Cerebellar nuclear complex (tissue), 1 donor: ENCODE data around the gene CRYGN.

Experiments
- DNase-seq, 2 experiments: peaks; one replicate each; lab custom pipeline; 2025; lab: John Stamatoyannopoulos, UW

Gene CRYGN

GRCh38 chr7:151391358-151391730 is 48.6 kb downstream of the CRYGN start:
- no peak for DNase-seq

GRCh38 chr7:151390598-151391357 is 49.2 kb downstream of the CRYGN start:
- DNase-seq: no peak

GRCh38 chr7:151389768-151390597 is 50.0 kb downstream of the CRYGN start:
- no peak for DNase-seq

DNA sequence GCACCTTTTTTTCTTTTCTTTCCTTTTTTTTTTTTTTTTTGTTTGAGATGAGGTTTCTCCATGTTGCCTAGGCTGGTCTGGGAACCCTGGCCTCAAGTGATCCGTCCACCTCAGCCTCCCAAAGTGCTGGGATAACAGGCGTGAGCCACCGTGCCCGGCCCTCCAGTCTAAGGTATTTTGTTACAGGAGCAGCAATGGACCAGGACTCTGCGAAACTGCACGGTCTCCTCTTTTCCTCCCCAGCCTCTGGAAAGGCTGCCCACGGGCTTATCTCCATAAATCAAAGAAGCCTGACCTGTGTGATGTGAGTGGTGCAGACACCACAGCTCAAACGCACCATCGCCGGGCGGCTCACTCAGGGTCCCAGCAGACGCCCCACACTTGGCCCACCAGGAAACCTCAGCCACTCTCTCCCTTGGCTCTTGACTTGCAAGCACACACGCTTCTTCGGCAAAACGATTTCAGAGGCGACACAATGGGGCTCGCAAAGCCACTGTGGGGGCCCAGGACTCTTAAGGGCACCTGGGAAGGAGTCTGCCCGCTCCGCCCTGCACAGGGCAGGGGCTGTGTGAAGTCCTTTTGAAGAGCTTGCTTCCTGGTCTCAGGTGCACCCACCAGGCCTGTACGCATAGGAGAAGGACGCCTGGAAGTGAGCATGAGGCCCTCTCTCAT is 50.7 kb downstream of the CRYGN start:
- DNase-seq: no peak

DNA sequence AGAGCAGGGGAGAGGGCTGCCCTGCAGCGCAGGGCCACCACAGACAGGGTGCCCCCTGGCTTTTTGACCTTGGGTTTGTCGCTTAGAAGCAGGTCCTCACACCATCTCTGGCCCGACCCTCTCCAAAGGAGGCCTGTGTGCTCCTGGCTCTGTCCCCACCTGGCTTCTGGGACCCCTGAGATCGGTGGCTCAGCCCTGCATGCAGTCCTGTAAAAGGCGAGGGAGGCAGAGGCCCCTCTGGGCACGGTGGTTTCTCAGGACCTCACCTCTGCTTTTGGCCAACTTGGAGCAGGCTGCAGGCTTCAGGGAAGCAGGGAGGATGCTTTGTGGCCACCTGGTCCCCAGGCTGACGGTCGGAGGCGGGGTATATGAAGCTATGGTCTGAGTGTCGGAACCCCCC is 51.5 kb downstream of the CRYGN start:
- no peak for DNase-seq

DNA sequence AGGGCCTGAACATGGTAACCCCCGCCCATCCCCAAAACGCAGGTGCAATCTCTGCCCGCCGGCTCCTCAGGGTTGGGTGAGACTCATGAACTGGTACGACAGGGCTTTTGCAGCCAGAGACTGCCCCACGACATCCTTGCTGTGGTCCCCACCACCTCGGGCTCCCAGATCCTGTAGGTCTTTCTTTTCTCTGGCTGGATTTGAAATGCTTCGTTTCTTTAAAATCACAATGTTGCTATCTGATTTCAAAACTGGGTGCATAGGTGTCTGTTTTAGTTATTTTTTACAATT is 52.0 kb downstream of the CRYGN start:
- no peak for DNase-seq

- DNase-seq: no peak
Observed at GRCh38 chr7:151387161-151388006, 52.6 kb downstream of the CRYGN start.

- peak in 1 of 2 experiments; percentile 2 for DNase-seq
Observed at GRCh38 chr7:151386301-151387160, 53.4 kb downstream of the CRYGN start.

DNA sequence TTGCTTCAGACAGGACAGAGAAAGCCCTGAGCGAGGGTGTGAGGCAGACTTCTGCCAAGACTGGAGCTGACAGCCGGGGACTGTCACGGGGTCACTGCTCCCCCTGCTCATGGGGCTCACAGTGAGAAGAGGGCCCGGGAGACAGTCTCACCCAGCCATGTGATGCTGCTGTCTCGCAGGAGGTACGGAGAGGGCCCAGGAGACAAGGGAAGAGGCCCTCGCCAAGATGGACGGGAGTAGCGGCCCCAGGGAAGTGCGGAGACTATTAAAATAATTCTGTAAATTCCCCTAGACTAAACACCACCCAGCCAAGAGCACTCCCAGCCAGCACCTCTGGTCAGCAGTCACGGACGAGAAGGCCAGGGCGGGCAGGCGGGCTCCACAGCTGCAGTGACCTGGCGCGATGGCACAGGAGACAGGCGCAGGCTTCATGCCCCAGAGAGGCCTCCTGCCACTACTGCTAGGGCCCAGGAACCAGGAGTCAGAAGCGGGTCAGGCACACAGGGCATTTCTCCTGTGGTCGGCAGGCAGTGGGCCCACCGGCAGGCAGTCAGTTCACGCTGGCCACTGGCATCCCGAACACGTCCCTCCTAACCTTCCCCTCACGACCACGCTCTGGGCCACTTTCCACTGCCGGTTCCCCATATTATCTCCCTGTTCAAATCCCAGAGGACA is 54.2 kb downstream of the CRYGN start:
- no peak for DNase-seq

DNA sequence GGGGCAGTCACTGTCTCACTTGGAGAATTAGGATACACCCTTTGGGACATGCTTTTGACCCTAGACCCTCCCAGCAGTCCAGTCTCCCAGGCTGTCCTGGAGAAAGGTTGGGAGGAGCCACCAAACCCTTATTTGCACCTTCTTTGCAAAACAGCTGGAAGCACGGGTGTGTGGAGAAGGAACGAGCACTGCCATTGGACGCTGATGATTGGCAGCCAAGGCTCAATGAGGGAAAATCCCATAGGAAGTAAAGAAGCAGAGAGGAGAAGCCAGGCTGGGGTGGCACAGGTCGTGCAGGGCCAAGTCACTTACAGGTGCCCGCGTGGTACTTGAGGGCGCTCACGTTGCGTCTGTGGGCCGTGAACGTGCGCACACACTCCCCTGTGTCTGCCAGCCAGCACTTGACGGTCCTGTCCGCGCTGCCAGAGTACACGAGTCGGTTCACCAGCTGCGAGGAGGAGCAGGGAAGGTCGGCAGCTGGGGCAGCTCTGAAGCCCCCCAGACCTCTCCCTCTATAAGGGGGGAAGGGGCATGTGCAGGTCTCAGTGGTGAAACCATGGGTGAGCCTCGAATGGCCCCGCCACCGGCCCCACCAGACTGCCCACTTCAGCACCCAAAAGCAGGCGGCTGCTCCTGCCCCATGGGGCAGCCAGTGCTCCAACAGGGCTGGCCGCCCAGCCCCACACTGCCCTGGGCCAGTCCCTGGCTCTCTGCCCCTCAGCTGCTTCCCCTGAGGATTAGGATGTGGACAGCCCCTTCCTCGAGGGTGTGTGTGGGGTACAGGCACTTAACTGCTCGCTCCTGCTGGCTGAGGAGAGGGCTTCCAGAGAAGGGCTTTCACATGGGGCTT is 54.9 kb downstream of the CRYGN start:
- DNase-seq: no peak

GRCh38 chr7:151384352-151384697 is 55.6 kb downstream of the CRYGN start:
- DNase-seq: no peak

DNA sequence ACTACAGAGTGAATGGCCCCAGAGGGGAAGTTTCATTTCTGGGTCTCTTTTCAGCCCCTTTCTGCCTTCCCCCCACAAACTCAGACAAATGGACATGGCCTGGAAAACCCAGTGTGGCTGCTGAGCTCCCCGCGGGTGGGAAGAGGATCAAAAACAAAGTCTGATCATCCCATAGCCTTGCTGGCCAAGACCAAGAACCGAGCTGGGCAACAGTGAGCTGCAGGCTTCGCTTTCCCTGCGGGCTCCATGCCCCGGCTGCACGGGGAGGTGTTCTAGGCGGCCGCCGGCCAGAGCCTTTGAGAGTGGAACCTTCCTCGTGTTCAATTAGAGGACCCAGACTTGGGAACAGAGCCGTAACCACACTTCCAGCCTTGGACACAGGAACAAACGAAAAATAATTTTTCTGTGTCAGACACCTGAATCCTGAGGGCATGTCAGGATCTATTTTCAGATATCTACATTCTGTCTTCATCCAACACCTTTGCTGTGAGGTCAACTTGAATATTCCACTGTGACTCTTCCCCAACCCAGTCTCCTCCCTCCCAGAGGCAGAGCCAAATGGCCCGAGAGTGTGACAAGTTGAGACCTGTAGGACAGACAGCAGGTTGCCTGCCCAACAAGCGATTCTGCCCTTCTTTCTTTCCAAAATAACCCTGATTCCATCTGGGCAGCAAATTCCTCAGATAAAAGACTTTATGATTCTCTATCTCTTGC is 56.1 kb downstream of the CRYGN start:
- DNase-seq: peak in 1 of 2 experiments; percentile 48

DNA sequence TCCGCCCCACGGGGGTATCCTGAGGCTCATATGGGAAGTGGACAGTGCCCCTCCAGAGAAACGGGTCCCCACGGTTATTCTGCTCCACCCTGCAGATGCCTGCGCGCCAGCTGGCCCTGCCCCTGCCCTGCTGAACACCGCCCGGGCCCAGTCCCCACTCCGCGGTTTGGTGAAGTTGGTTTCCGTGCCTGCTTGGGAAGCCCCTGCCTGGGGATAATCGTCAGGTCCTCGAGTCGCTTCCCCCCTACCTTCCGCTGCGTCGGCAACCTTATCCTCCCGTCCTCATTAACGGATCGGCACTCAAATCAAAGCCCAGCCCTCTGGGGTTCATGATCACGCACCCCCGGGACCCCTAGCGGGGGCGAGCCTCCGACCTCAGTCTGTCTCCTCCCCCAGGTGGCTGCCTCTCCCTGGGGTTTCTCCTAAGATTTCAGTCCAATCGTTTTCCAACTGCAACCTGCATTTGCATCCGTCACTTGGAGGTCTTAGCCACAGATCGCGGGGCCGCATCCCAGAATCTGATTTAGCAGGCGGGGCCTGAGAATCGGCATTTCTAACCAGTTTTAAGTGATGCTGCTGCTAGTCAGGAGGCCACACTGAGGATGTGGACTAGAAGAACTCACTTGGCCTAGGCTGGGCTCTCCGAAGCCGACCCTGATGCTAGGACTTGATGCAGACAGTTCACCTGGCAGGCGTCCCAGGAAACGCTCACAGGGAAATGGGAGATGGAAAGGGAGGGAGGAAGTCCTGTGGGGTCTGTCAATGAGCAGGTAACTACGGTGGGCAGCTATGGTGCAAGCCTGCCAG is 57.7 kb downstream of the CRYGN start:
- no peak for DNase-seq

DNA sequence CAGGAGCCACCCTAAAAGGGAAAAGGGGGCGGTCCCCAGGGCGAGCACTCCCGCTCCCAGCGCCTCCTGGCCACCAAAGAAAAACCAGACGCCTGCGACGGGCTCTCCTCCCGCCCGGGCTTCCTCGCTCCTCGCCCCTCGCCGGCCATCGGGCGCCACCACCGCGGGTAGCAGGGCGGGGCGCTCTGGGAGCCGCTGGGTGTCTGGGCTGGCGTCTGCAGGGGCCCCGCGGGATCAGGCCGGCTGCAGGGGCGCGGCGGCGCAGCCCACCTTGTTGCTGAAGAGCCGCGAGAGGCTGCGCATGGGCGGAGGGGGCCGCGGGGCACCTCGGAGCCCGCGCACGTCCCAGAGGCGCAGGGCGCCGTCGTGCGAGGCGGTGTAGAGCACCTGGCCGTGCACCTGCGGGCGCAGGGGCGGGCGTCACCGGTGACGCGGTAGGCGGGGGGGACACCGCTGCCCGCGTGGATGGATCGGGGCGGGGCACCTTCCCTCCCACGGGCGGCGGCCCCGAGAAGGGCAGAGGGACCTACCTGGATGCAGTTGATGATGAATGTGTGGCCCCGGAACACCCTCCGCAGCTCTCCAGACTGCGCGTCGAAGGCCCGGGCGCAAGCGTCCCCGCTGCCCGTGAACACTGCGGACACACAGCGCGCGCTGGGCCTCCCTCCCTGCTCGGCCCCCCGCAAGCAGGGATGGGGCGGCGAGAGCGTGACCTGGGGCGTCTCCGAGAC is 58.4 kb downstream of the CRYGN start:
- DNase-seq: no peak

GRCh38 chr7:151381098-151381347 is 58.9 kb downstream of the CRYGN start:
- DNase-seq: no peak

DNA sequence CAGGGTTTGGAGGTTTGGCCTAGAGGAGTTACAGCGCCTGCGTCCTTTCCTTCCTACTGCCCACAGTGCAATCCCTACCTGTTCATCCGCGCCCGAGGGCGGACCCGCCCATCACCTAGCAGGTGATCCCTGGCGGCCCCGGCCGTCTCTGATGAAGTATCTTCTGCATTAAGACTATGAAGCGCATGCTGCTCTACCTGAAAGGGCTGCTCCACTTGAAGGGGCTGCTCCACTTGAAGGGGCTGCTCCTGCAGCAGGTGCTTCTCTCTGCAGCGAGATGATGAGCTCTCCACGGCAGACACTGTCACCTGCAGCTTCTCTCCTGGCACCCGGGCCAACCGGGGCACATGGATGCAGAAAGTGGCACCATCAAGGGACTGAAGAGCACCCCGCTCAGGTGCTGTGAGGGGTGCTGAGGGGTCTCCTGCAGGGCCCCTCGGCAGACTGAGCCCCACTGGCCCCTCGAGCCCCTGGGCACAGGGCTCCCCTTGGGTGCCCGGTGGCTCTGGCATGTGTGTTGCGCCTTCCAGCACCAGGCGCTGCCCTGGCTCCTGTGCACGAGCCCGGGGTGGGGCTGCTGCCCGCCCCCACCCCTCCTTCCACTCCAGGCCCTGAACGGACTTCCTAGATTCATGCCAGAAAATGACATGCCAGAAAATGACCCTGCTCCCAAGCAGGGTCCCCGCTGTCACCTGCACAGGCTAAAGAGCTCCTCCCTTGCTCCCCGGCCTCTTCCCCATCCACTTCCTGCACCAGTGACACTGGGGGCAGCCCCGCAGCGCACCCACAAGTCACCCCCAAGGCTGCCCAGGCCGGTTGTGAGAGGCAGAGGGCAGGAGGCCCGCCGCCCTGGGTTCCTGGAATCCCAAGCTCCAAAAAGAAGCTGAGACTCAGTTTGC is 59.5 kb downstream of the CRYGN start:
- DNase-seq: no peak
